HEK293T (cell line): ENCODE results near the gene NFKBIZ.
"Not testable (repeated sequence)": the region's sequence is repeated elsewhere in the genome, so short reads cannot be mapped to it uniquely, and the experiment has no call there.

Experiments
- CTCF ChIA-PET: fragments of 350-600 bp; formaldehyde crosslinking; extraction: SDS; loops from one replicate; lab custom pipeline; 2021; ENCODE audit warnings: antibody characterized with exemption, inconsistent platforms; lab: Yijun Ruan, JAX
- POLR2A ChIA-PET: fragments of 350-600 bp; formaldehyde crosslinking; extraction: SDS; loops from one replicate; lab custom pipeline; 2020; ENCODE audit warnings: antibody characterized with exemption, inconsistent platforms; lab: Yijun Ruan, JAX
- DNase-seq: peaks from one replicate; pipeline ENCODE4 v3.0.0; 2012; ENCODE audit warnings: mixed read lengths; ENCODE audit errors: extremely low spot score
- ARNT ChIP-seq: fragments of 450-650 bp; IDR thresholded peaks from 2 replicates; pipeline ENCODE4 v1.6.1; 2017; ENCODE audit warnings: mild to moderate bottlenecking
- BHLHE40 ChIP-seq: fragments of 450-650 bp; IDR thresholded peaks from 2 replicates; pipeline ENCODE4 v1.6.1; 2016; ENCODE audit warnings: mild to moderate bottlenecking, moderate library complexity, borderline replicate concordance
- CTBP1 ChIP-seq: fragments of 450-650 bp; IDR thresholded peaks from 2 replicates; pipeline ENCODE4 v1.6.1; 2016; ENCODE audit warnings: borderline replicate concordance
- ELF4 ChIP-seq: fragments of 450-650 bp; IDR thresholded peaks from 2 replicates; pipeline ENCODE4 v1.6.1; 2017; ENCODE audit warnings: antibody characterized with exemption
- FOXA1 ChIP-seq: fragments of 450-650 bp; IDR thresholded peaks from 2 replicates; pipeline ENCODE4 v1.6.1; 2016; ENCODE audit warnings: mild to moderate bottlenecking
- FOXK2 ChIP-seq: fragments of 450-650 bp; IDR thresholded peaks from 2 replicates; pipeline ENCODE4 v1.6.1; 2016; ENCODE audit warnings: mild to moderate bottlenecking
- FOXM1 ChIP-seq: fragments of 450-650 bp; IDR thresholded peaks from 2 replicates; pipeline ENCODE4 v1.6.1; 2017; ENCODE audit warnings: mild to moderate bottlenecking, borderline replicate concordance
- HDGF ChIP-seq: fragments of 450-650 bp; IDR thresholded peaks from 2 replicates; pipeline ENCODE4 v1.6.1; 2017; ENCODE audit warnings: antibody characterized with exemption, borderline replicate concordance
- L3MBTL2 ChIP-seq: fragments of 450-650 bp; conservative IDR thresholded peaks from 2 replicates; pipeline ENCODE4 v1.6.1; 2016; ENCODE audit warnings: mild to moderate bottlenecking
- LEF1 ChIP-seq: fragments of 450-650 bp; IDR thresholded peaks from 2 replicates; pipeline ENCODE4 v1.6.1; 2017; ENCODE audit warnings: mild to moderate bottlenecking, borderline replicate concordance
- NFRKB ChIP-seq: fragments of 450-650 bp; IDR thresholded peaks from 2 replicates; pipeline ENCODE4 v1.6.1; 2016; ENCODE audit warnings: mild to moderate bottlenecking, moderate library complexity
- PKNOX1 ChIP-seq: fragments of 450-650 bp; IDR thresholded peaks from 2 replicates; pipeline ENCODE4 v1.6.1; 2016
- SP1 ChIP-seq: fragments of 450-650 bp; IDR thresholded peaks from 2 replicates; pipeline ENCODE4 v1.6.1; 2017
- SUZ12 ChIP-seq: fragments of 450-650 bp; IDR thresholded peaks from 2 replicates; pipeline ENCODE4 v1.6.1; 2016; ENCODE audit warnings: mild to moderate bottlenecking
- TARDBP ChIP-seq: fragments of 450-650 bp; IDR thresholded peaks from 2 replicates; pipeline ENCODE4 v1.6.1; 2016
- ZNF384 ChIP-seq: fragments of 450-650 bp; IDR thresholded peaks from 2 replicates; pipeline ENCODE4 v1.6.1; 2016

NFKBIZ gene

DNA sequence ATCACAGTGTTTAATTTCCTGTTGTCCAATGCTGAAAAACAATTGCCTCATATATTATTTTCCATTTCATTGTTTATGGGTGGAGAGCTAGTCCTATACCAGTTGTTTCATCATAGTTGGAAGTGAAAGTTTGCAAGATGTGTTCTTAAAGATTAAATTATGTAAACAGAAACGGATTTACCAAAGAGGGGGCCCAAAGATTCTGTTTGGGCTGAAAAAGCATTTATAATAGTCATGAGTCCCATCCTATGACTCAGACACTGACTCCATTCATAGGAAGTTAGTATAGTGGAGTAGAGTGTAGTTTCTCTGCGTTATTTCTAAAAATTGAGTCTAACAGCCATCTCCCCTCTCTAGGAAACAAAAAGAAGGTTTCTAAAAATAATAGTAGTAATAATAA, 24.3 kb downstream of the NFKBIZ start:
- CTCF ChIA-PET: no interaction called here
- TF ChIP-seq SUZ12 (no peak), LEF1 (no peak), BHLHE40 (no peak), L3MBTL2 (no peak), ELF4 (no peak), CTBP1 (no peak), FOXM1 (no peak), PKNOX1 (no peak), NFRKB (no peak)
- DNase-seq: no peak
- POLR2A ChIA-PET: no interaction called here

DNA sequence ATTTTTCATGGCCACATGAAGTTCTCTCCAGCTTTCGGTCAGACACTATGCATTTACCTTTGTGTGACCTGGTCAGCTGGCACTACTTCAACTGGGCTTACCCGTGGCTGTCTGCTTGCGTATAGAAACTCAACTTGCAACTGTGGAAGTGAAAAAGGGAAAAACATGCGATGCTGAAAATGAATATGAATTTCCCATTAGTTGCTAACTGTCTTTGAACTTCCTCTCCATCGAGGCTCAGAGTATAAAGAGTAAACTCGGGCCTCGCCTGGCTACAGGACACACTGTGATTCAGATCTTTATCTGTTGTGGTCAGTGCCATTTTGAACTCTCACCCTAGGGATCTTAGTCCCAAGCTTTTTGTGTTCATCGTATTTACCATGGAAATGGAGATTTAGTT, 26.8 kb downstream of the NFKBIZ start:
- ChIA-PET POLR2A (no interaction called here), CTCF (interaction anchor here (0.7 kb wide), 1 partner anchor 47 kb away, joined by 5 read pairs; no protein-coding TSS in a partner anchor)
- TF ChIP-seq ARNT (no peak), ELF4 (no peak), L3MBTL2 (no peak), CTBP1 (no peak), ZNF384 (no peak), LEF1 (no peak), TARDBP (no peak)
- DNase-seq: no peak

DNA sequence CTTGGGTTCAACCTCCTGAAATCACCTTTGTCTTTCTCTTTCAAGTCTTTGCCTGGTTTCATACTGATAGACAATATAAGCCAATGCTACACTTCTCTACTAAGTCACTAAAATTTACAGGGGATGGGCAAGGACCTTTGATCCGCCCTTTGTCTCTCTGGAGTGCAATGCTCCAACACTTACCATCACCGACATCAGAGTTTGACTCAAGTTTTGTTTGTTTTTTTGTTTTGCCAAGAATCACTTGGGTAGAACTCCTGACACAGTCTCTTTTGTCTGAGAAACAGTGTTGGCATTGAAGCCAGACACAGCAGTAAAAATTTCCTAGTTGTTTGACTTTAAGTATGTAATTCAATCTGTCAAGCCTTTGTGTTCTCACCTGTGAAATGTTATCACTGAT, 29.3 kb downstream of the NFKBIZ start:
- no peak for DNase-seq
- POLR2A ChIA-PET: no interaction called here
- CTCF ChIA-PET: no interaction called here
- TF ChIP-seq FOXA1 (no peak), NFRKB (no peak), L3MBTL2 (no peak), HDGF (no peak), LEF1 (no peak), SUZ12 (no peak), BHLHE40 (no peak), ELF4 (no peak), PKNOX1 (no peak), SP1 (no peak), FOXK2 (no peak), CTBP1 (no peak), TARDBP (no peak), FOXM1 (no peak), ARNT (no peak)

DNA sequence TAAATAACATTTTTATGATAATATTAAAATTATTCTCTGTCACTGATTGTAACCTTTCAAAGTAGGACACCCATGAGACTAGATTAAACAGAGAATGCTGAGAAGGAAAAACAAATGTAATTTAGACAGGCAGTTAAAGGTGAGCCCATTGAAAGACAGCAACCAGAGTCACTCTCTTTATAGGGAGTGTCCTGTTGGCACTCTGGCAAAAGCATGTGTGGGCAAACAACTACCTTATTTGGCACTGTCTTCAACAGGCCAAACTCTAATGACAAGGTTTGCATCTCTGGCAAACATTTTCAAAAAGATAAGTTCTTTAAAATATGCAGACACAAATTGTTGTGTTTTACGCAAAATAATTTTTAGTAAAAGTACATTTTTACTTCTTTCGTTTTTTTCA, 29.8 kb downstream of the NFKBIZ start:
- POLR2A ChIA-PET: no interaction called here
- TF ChIP-seq NFRKB (no peak), FOXA1 (no peak), SP1 (no peak), L3MBTL2 (no peak), TARDBP (no peak), SUZ12 (no peak)
- CTCF ChIA-PET: no interaction called here

DNA sequence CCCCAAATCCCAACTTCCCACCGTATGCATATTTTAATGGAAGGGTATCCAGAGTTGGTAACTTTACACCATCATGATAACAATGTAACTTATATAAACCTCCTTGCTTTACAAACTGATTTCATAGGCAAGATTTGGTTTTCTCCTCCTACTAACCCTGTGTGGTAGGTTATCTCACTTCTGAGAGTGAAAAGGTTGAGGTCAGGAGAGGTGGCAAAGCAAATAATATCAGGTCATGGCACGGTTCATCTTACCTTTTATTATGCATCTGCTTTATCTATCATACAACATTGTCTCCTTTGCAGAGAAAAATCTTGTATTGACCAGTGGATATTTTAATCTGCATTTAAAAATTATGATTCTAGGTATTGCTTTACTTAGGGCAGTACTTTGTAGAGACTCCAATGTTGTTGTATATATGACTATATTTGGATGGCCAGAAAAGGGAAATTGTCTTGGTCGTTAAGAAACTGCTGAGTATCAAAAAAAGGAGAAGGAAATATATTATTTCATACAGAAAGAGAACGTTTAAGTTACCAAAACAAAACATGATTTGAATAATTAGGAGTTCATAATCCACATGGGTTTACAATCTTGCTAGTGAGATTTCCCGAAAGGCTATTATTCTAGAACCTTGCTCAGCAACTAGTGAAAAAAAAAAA, 30.4 kb downstream of the NFKBIZ start:
- ChIA-PET POLR2A (no interaction called here), CTCF (no interaction called here)
- TF ChIP-seq ELF4: no peak
- no peak for TF ChIP-seq TARDBP
- TF ChIP-seq SP1: no peak
- TF ChIP-seq HDGF: no peak
- TF ChIP-seq FOXM1: no peak
- no peak for TF ChIP-seq NFRKB
- no peak for TF ChIP-seq LEF1
- TF ChIP-seq SUZ12: no peak
- no peak for TF ChIP-seq ARNT
- TF ChIP-seq CTBP1: no peak
- TF ChIP-seq BHLHE40: no peak
- TF ChIP-seq PKNOX1: no peak
- no peak for TF ChIP-seq FOXK2
- no peak for DNase-seq

More for the DNA sequence above, 29.8 kb downstream of the NFKBIZ start:
- DNase-seq: no peak

DNA sequence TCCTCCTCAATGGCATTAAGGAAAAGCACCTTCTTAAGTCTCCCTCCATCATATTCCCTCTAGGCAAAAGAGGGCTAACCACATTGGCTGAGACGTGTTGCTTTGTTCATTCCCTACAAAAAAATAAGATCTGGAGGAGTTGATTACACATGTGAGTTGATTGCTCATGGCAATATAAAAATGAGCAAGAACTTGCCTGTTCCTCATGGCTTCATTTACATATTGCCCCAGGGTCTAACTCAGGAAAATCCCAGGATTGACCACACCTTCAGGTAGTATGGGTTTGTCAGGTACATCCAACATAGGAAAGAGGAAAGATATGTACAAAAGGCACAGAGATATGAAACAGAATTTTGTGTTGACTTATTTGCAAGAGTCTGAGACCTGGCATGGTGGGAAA, 35.5 kb downstream of the NFKBIZ start:
- no peak for TF ChIP-seq L3MBTL2
- TF ChIP-seq TARDBP: no peak
- no peak for TF ChIP-seq ELF4
- no peak for TF ChIP-seq ZNF384
- TF ChIP-seq FOXM1: no peak
- TF ChIP-seq HDGF: no peak
- TF ChIP-seq CTBP1: no peak
- TF ChIP-seq NFRKB: no peak
- no peak for TF ChIP-seq PKNOX1
- no peak for TF ChIP-seq ARNT
- no peak for TF ChIP-seq SP1
- TF ChIP-seq FOXK2: no peak
- TF ChIP-seq FOXA1: no peak
- no peak for TF ChIP-seq SUZ12
- TF ChIP-seq BHLHE40: no peak
- TF ChIP-seq LEF1: no peak
- ChIA-PET CTCF (no interaction called here), POLR2A (no interaction called here)
- DNase-seq: no peak

GRCh38 chr3:101885584-101885983, 36.3 kb downstream of the NFKBIZ start:
- POLR2A ChIA-PET, DNase-seq, CTCF ChIA-PET: not testable (repeated sequence)
